ENCODE results near the gene PPIL6.

- no peak for TF ChIP-seq POLR2A (IDR thresholded peaks at IDR 0.05)
- TF ChIP-seq CTCF (IDR thresholded peaks at IDR 0.05): no peak
- TF ChIP-seq EP300 (IDR thresholded peaks at IDR 0.05): no peak
These were observed 37.3 kb upstream of the PPIL6 start for GRCh38 chr6:109477725-109478124.

All from tibial nerve (tissue), 4 donors.